DMS114 treated with DMSO at 0.1 percent for 48 hours (cell line): ENCODE measurements around the gene PSD2.

Source experiments
- DNase-seq: peaks from one replicate; lab custom pipeline; 2025; ENCODE audit not compliant: unreplicated experiment; lab: John Stamatoyannopoulos, UW

Gene PSD2

GRCh38 chr5:139872851-139873794, 77.5 kb downstream of the PSD2 start:
- no peak for DNase-seq

- DNase-seq: no peak
Measured at GRCh38 chr5:139875957-139876356, 80.3 kb downstream of the PSD2 start.

- DNase-seq: no peak
Measured at GRCh38 chr5:139877129-139877597, 81.6 kb downstream of the PSD2 start.

DNA sequence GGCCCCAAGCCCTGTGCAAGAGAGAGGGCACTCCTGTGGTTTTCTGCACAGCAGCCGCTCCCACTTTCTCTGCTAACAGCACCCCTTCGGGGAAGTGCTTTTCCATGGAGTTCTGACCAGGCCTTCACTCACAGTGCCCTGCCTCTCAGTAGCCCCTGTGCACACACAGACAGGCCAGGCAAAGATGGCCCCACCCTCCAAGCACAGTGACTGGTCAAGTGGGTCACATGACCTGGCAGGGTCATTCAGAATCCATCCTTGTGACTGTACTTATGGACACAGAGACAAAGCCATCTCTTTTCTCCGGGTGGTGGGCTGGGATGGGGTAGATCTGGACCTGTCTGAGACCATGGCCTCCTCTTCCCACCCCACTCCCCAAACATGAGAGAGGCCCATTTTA, 82.5 kb downstream of the PSD2 start:
- DNase-seq: no peak

DNA sequence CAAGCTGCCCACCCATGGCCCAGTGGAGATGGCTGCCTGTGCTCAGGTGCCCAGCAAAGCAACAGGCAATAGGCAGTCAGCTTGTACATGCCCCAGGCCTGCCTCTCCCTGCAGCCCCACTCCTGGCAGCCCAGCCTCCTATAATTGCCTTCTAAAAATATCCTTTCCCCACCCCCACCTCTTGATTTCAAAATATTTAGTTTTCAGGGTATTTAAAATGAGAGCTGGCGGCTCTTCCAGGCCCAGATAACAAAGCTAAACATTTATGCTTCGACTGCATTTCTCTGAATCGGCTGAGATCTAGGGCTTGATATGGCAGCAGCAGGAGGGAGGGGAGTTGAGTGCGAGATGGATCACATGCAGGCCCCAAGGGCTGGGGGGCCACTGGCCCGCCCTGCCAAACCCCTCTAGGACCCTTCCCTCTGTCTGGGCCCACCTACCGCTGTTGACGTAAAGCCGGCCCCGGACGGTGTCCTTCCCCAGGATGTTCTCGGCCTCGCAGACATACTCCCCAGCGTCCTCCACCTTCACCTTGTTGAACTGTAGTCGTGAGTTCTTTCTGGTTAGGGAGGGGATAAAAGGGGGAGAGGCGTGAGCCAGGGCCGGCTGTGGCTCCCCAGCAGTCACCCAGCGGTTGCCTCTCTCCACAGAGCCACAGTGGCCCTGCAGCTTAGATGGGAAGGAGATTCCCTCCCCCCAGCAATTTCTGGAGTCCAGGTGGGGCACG, 85.0 kb downstream of the PSD2 start:
- DNase-seq: no peak

DNA sequence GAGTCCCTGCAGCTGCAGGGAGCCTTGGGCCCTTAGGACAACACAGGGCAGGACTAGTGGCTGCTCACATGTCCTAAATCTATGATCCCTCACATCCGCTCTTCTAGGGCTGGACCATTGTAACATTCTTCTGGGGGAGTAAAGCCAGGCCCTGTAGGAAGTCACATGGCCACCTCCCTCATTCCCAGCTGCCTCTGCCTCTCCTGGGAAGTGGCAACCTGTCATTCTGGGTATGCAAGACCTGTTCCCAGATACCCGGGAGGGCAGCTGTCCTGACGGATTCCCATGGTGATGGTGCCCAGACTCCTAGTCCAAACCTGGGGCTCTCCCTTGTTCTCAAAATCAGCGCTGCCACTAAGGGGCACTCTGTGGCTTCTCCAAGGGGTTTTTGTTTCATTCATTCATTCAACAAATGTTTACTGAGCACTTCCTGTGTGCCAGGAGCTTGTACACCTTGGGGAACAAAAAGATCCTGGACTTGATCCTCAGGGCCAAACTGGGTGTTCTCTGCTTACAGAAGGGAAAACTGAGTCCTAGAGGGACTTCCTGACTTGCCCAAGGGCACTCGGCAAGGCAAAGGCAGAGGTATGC, 85.6 kb downstream of the PSD2 start:
- no peak for DNase-seq

- DNase-seq: no peak
Measured at GRCh38 chr5:139882316-139882715, 86.7 kb downstream of the PSD2 start.

DNA sequence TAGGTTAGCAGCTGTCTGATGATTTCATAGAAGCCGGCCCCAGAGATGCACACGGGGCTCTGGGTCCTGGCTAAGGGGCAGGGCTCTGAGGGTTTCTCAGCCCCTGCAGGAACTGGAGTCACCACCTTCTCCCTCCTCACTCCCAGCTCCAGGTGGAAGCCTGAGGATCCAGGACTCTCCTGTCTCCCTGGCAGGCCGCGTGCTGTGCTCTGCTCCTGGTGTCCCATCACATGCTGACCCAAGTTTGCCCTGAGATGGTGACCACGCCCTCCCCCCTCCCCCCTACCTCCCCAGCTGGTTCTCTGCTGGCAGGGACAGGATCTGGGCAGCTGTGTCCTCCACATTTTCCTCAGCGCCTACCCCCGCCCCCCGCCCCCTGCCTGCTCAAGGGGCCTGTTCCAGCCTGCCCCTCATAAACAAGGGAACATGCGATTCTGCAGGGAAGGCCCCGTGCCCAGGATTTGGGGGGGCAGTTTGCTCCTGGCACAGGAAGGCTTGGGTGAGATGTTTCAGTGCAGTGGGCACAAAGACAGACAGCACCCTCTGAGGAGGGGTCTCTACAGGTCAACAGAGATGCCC, 87.4 kb downstream of the PSD2 start:
- no peak for DNase-seq

GRCh38 chr5:139884144-139884543, 88.5 kb downstream of the PSD2 start:
- no peak for DNase-seq

DNA sequence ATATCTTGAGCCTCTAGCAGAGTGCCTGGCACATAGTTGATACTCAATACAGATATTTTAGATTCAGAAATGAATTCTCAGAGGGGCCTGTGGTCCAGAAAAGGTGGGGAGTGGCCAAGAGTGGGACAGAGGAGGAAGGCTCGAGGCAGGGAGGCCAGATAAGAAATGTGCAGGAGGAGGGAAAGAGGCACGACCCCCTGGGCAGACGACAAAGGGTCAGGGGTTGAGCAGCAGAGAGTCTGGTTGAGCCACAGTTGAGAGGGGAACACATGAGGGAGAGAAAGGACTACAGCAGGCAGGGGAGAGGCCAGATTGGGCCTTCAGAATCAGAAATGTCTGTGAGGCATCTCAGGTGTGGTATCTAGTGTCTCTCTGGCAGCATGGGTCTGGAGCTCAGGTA, 89.1 kb downstream of the PSD2 start:
- DNase-seq: no peak

DNA sequence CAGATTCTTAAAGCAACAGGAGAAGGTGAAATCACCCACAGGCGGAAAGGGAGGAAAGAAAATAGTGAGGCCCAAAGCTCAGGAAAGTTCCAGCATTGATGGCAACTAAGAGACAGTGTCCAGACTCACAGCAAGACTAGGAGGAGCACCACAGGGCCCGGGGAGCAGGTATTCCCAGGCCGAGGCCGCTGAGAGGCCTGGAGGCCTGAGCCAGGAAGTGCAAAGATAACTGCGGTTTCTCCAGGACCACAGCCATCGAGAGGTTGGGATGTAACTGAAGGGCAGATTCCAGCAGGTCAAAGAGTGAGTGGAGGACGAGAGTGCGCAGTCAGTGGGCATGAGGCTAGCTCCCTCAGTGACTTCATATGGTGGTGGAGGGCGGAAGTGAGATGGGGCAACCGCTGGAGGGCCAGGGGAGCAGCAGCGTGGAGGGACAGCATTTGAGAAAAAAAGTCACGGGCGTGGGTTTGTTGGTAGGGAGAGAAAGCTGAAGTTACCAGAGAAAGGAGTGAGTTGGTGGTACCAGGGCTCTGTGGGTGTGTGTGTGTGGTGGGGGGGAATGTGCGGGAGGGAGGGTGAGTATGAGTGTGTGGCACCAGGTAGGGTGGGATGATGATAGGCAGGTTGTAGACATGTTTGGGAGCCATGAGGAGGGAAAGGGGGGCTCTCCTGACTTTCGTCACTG, 89.7 kb downstream of the PSD2 start:
- no peak for DNase-seq

DNA sequence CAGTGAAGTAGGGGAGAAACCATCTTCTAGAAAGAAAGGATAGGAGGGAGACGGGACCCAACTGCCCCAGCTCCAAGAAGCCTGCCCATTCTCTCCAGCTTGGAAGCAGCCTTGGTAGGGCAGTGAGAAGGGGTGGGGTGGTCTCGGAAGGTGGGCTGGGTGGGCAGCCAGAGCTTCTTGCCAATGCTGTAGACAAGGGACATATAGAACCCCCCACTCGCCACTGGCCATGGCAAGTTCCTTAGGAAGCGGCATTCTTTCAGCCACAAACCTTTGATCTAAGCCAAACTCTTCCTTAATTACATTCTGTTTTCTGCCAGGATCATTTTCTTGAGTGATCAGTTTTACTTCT, 90.2 kb downstream of the PSD2 start:
- no peak for DNase-seq

GRCh38 chr5:139886213-139886612, 90.6 kb downstream of the PSD2 start:
- DNase-seq: no peak

DNA sequence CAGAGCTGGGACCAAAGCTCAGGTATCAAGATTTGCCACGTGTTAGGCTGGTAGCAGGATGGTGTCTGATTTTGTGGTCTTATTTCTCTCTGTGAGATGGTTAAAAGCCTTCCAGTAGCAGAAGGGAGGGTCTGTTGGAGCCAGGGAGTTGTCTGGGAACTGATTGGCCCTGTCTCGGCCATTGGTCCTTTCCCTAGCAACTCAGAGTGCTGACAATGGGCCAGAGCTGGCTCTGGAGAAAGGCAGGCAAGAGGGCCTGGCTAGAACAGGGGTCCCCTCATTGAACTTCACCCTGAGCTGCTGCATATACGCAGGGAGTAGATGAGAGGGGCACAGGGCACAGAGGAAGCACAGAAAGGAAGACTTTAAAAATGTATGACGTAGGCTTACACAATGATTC, 92.8 kb downstream of the PSD2 start:
- DNase-seq: no peak

DNA sequence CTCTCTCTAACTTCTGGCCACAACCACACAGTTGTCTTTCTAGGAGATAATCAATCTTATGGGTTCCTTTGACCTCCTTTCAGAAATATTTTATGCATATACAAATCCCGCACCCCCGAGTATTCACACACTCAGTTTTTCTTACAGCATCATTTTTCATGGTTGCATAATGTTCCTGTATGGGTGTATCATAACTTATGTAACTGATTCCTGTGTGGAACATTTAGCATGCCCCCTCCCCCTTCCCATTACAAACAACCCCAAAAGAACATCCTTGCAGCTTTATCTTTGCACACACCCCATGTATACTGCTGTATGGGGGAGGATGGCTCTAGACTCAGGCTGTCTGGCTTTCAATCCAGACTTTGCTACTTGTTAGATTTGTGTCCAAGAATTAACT, 93.8 kb downstream of the PSD2 start:
- DNase-seq: no peak

GRCh38 chr5:139893873-139894272, 98.3 kb downstream of the PSD2 start:
- DNase-seq: no peak
